Activated CD4-positive, alpha-beta T cell treated with anti-CD3 and anti-CD28 coated beads, Interleukin-2, amount 50 U/mL, for 4 hours (primary cell): ENCODE measurements around the gene NOS2.
"Not testable (repeated sequence)": the region's sequence is repeated elsewhere in the genome, so short reads cannot be mapped to it uniquely, and the experiment has no call there.

Source experiments
- DNase-seq, 2 experiments: peaks; one replicate each; pipeline ENCODE4 v3.0.0-alpha.2; 2020

The NOS2 gene

DNA sequence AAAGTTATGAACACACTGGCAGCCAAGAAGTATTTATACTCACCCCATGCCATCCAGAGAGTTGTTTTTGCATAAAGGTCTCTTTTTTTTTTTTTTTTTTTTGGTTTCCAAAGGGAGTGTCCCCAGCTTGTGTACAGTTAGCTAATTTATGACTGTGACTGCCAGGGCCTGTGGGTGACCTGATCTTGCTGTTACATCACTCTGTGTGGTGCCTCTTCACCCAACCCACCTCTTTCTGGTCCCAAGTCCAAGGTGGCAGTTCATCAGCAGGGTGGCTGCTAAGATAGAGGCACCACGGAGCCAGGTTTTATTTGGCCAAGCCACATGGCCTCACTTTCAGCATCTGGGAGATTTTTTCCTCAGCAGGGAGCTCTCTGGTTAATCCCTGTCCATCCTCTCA lies at the start of gene NOS2:
Gene NOS2 (minus strand): TSS at position 8 of the 400 bp plus-strand sequence. CDS start 1,720 bp downstream, outside the sequence.
- DNase-seq: no peak

DNA sequence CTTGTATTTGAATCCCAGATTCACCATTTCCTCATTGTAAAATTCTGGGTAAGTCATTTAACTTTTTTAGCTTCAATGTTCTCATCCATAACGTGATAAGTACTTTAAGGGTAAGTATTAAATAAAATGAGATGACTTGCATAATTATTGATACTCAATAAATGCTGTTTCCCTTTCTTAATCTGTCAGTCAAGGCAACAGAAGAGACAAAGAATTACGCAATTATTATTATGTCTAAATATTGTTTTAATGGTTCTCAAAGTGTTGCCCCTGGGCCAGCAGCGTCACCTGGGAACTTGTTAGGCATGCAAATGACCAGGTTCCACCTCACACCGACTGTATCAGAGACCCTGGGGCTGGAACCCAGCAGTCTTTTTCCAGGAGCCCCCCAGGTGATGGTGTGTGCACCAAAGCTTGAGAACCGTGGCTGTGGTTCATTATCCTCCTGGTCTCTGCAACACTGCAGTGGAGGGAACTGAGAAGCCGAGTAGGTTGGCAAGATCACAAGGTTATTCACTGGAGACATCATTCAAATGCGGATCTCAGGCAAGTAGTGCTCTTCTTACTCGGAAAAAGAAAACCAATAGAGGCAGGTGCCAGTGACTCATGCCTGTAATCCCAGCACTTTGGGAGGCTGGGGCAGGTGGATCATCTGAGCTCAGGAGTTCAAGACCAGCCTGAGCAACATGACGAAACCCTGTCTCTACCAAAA lies 49.3 kb upstream of the NOS2 start:
- no peak for DNase-seq

GRCh38 chr17:27848931-27849330 lies 48.6 kb upstream of the NOS2 start:
- no peak for DNase-seq

DNA sequence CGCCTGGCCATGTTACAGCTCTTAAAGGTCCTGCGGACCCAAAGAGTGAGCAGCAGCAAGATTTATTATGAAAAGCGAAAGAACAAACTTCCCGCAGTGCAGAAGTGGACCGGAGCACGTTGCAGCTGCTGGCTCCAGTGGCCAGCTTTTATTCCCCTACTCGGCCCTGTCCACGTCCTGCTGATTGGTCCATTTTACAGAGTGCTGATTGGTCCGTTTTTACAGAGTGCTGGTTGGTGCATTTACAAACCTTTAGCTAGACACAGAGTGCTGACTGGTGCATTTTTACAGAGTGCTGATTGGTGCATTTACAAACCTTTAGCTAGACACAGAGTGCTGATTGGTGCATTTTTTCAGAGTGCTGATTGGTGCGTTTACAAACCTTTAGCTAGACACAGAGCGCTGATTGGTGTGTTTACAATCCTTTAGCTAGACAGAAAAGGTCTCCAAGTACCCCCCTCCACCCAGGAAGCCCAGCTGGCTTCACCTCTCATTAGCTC lies 46.5 kb upstream of the NOS2 start:
- DNase-seq: not testable (repeated sequence)

DNA sequence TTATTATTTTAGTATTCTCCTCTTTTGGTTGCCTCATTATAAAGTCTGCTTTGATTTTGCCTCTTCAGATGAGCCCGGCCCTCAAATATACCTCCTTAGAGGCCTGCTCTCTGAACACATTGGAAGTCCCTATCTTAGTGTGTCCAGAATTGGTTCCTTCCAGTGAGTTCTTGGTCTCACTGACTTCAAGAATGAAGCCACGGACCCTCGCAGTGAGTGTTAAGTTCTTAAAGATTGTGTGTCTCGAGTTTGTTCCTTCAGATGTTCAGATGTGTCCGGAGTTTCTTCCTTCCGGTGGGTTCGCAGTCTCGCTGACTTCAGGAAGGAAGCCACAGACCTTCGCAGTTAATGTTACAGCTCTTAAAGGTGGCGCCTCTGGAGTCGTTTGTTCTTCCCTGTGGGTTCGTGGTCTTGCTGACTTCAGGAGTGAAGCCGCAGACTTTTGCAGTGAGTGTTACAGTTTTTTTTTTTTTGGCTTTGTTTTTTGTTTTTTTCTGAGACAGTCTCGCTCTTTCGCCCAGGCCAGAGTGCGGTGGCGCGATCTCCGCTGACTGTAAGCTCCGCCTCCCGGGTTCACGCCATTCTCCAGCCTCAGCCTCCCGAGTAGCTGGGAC lies 45.8 kb upstream of the NOS2 start:
- DNase-seq: no peak

DNA sequence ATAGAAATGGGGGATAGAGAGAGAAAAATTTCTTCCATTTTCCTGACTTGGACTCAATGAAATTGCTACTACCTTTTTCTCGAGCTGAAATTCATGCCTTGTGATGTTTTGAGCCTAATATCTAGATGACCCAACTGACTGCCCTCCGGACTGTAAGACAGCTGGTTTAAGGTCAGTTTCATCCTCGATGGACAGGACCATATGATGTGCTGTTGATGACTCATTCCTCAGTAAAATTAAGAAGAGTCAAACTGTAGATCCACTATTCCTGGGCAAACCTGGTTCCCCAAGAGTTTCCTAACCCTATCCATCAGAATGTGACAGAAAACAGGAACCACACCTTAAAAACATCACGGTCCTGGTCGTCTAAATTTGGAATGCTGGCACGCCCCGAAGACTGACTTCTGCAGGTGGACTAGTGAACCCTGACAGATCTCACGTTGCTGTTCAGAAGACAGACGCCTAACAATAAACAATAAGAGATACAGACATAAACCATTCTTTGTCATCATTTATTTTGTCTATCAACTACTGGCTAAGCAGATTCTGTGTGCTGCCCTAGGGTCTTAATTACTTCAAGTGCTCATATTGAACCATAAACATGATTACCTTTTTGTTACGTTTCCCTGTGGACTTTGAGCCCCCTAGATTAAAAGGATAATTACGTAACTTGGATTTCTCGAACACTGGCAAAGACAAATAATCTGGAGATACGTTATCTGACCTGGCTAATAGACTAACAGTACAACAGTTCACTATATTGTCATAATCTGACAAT lies 45.1 kb upstream of the NOS2 start:
- DNase-seq: no peak

GRCh38 chr17:27840688-27841087 lies 40.4 kb upstream of the NOS2 start:
- DNase-seq: no peak

DNA sequence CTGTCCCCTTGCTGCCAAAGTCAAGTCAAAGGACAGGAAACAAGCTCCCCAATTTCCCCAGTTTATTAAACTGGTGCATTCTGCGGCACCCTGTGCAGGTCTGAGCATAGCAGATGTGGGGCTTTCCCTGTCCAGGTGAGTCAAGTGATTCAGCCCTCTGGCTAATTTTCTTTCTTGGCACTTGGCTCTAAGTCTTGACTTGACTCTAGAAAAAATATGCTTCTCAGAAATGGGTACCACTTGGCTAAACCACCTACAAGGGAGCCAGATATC lies 40.0 kb upstream of the NOS2 start:
- not testable (repeated sequence) for DNase-seq

- not testable (repeated sequence) for DNase-seq
Observed at GRCh38 chr17:27839571-27840405, 39.5 kb upstream of the NOS2 start.

GRCh38 chr17:27838607-27839006 lies 38.3 kb upstream of the NOS2 start:
- not testable (repeated sequence) for DNase-seq

- DNase-seq: not testable (repeated sequence)
Observed at GRCh38 chr17:27837769-27838168, 37.4 kb upstream of the NOS2 start.

DNA sequence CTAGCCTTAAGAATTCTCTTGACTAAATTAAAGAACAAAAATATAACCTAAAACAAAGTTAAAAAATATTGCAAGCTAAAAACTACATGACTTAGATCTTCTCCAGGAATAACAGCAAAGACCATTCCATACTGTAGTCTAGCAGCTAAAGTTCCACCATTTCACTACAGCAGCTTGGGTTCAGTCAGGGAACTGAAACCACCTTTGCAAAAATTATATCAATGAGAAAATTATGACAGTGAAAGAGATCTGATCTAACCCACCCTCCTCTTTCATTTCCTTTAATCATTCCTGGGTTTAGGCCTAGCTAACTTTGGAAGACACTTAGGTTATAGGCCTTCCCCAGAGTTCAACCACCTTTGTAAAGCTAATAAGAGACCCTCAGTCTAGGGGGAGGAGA lies 36.3 kb upstream of the NOS2 start:
- DNase-seq: no peak

GRCh38 chr17:27834571-27834970 lies 34.2 kb upstream of the NOS2 start:
- no peak for DNase-seq

DNA sequence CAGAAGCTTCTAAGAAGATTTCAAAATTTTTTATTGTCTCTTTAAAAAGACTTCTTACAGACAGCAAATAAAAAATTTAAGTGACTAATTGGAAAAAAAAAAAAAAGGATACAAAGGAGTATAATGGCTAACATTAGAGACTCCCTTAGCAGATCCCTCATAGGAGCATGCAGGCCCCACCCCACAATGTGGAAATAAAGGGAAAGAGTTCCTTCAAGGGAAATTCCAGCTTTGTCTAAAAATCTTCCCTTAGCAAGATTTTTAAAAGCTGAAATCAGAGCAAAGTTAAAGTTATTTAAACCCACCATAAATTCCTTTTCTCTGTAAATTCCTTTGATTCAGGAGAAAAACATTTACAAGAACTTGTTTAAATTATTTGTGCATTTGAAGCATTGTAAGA lies 32.5 kb upstream of the NOS2 start:
- DNase-seq: no peak

- not testable (repeated sequence) for DNase-seq
Observed at GRCh38 chr17:27829888-27830287, 29.6 kb upstream of the NOS2 start.

DNA sequence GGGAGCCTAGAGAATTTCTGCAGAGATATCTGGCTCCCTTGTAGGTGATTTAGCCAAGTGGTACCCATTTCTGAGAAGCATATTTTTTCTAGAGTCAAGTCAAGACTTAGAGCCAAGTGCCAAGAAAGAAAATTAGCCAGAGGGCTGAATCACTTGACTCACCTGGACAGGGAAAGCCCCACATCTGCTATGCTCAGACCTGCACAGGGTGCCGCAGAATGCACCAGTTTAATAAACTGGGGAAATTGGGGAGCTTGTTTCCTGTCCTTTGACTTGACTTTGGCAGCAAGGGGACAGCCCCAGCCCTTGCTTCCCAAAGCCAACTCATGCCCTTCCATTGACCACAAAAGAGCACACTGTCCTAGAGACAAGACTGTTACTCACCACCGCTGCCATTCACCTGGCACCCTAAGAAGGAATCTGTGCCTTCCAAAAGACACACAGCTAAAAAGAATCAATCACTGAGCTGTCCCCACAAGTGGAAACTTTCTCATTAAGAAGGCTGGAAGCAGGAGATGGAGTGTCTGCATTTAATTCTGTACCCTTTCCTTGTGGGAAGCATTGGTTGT lies 28.9 kb upstream of the NOS2 start:
- DNase-seq: not testable (repeated sequence)

DNA sequence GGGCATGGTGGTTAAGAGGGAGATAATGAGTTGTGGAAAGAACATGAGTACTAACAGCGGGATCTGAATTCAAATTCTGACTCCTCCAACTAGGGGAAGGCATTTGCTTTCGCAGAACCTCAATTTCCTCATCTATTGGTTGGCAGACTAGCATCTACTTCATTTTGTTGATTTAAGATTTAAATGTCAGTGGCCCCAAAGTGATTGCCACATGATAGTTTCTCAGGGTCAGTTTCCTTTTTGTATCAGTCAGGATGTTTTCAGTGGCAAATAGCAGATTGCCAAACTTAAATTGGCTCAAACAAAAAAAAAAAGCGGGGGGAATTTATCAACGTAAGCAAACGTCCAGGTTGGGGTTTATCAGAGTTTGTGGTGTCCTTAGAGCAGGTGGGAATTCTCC lies 25.1 kb upstream of the NOS2 start:
- DNase-seq: no peak

- DNase-seq: no peak
Observed at GRCh38 chr17:27824745-27825144, 24.4 kb upstream of the NOS2 start.

DNA sequence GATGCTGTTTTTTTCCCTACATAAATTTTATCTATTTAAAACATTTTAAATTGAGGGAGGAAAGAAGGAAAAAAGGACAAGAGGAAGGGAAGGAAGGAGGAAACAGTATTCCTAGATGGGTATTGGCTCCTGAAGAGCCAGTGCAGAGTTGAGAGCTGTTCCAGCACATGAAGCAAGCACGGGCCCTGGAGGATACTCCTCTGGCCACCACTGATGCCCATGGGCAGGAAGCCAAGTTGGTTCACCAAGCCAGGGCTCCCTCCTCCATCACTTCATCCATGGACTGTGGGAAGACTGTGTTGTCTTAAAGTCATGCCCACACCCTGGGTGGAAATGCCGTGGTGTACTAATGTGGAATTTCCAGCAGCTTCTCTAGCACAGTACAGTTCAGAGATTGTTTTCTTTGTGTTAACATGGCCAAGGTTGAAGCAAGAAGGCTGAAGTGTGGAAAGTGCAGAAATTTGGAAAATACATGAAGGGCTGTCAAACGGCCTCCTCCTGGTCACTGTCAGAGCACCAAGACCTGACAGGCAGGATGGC lies 23.9 kb upstream of the NOS2 start:
- no peak for DNase-seq

DNA sequence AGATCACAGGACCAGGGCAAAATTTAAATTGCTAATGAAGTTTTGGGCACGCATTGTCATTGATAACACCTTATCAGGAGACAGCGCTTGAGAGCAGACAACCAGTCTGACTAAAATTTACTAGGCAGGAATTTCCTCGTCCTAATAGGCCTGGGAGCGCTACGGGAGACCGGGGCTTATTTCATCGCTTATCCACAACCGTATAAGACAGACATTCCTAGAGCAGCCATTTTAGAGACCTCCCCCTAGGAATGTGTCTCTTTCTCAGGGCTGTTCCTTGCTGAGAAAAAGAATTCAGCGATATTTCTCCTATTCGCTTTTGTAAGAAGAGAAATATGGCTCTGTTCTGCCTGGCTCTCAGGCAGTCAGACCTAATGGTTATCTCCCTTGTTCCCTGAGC lies 21.8 kb upstream of the NOS2 start:
- not testable (repeated sequence) for DNase-seq

- DNase-seq: no peak
Observed at GRCh38 chr17:27821318-27821717, 21.0 kb upstream of the NOS2 start.

GRCh38 chr17:27819145-27819544 lies 18.8 kb upstream of the NOS2 start:
- DNase-seq: no peak
